Activated CD8-positive, alpha-beta memory T cell treated with anti-CD3 and anti-CD28 coated beads, Interleukin-2, amount 50 U/mL, for 4 hours (primary cell): ENCODE results near the gene RNF224.
A peak's percentile ranks its signal among the peaks of the same experiment; 100 is the strongest.

Experiments
- DNase-seq: peaks from one replicate; pipeline ENCODE4 v3.0.0-alpha.2; 2020

RNF224 gene

GRCh38 chr9:137192859-137193258 is 34.4 kb upstream of the RNF224 start:
- no peak for DNase-seq

- no peak for DNase-seq
These were observed 33.5 kb upstream of the RNF224 start for GRCh38 chr9:137193771-137194170.

- no peak for DNase-seq
These were observed 32.9 kb upstream of the RNF224 start for GRCh38 chr9:137194388-137194787.

GRCh38 chr9:137194909-137195308 is 32.4 kb upstream of the RNF224 start:
- no peak for DNase-seq

GRCh38 chr9:137195525-137196220 is 31.6 kb upstream of the RNF224 start:
- no peak for DNase-seq

GRCh38 chr9:137198051-137198901 is 29.0 kb upstream of the RNF224 start:
- no peak for DNase-seq

GRCh38 chr9:137198902-137199283 is 28.4 kb upstream of the RNF224 start:
- DNase-seq = no peak

GRCh38 chr9:137199411-137200121 is 27.7 kb upstream of the RNF224 start:
- no peak for DNase-seq

- peak; percentile 98 for DNase-seq
These were observed 26.7 kb upstream of the RNF224 start, which contains the start of gene TPRN for GRCh38 chr9:137200311-137201204. TSS of gene TPRN (minus strand) at chr9:137200741. CDS start at chr9:137200711, 30 bp downstream.

- no peak for DNase-seq
These were observed 26.0 kb upstream of the RNF224 start for GRCh38 chr9:137201205-137201868.

GRCh38 chr9:137202966-137203365 is 24.3 kb upstream of the RNF224 start:
- no peak for DNase-seq

GRCh38 chr9:137204731-137205125 is 22.6 kb upstream of the RNF224 start:
- DNase-seq = no peak

- peak; percentile 94 for DNase-seq
These were observed 21.9 kb upstream of the RNF224 start, which contains the start of the genes NDOR1 and TMEM203 for GRCh38 chr9:137205126-137206069. TSS of gene NDOR1 (plus strand) at chr9:137205700. CDS start at chr9:137205778, 78 bp downstream. TSS of gene TMEM203 (minus strand) at chr9:137205648. CDS start at chr9:137205414, 234 bp downstream.

GRCh38 chr9:137206602-137207001 is 20.7 kb upstream of the RNF224 start:
- no peak for DNase-seq

GRCh38 chr9:137211532-137211931 is 15.8 kb upstream of the RNF224 start:
- no peak for DNase-seq

- DNase-seq = no peak
These were observed 14.8 kb upstream of the RNF224 start for GRCh38 chr9:137212520-137212919.

GRCh38 chr9:137213160-137214060 is 13.9 kb upstream of the RNF224 start:
- no peak for DNase-seq

GRCh38 chr9:137214620-137215019 is 12.7 kb upstream of the RNF224 start:
- no peak for DNase-seq
